Tibial nerve (tissue), 3 donors: ENCODE data around the gene KCNQ1.

Experiments used
- POLR2A ChIP-seq, 2 donors: fragments of 450-650 bp; IDR thresholded peaks; one replicate each; pipeline ENCODE4 v1.6.1; 2017; ENCODE audit warnings: antibody characterized with exemption in 2 of 2, mild to moderate bottlenecking in 2 of 2, moderate library complexity in 2 of 2
- TF ChIP-seq, protein P1 (sequence below), 5 experiments: fragments of 200-600 bp in 3 of 5; fragments of 450-650 bp in 2 of 5; sonication (generic) in 3 of 5; IDR thresholded peaks; one replicate each; pipeline ENCODE4 v1.5.1; 2016 to 2019; ENCODE audit warnings: antibody characterized with exemption in 5 of 5, mild to moderate bottlenecking in 3 of 5, moderate library complexity in 2 of 5

DNA sequence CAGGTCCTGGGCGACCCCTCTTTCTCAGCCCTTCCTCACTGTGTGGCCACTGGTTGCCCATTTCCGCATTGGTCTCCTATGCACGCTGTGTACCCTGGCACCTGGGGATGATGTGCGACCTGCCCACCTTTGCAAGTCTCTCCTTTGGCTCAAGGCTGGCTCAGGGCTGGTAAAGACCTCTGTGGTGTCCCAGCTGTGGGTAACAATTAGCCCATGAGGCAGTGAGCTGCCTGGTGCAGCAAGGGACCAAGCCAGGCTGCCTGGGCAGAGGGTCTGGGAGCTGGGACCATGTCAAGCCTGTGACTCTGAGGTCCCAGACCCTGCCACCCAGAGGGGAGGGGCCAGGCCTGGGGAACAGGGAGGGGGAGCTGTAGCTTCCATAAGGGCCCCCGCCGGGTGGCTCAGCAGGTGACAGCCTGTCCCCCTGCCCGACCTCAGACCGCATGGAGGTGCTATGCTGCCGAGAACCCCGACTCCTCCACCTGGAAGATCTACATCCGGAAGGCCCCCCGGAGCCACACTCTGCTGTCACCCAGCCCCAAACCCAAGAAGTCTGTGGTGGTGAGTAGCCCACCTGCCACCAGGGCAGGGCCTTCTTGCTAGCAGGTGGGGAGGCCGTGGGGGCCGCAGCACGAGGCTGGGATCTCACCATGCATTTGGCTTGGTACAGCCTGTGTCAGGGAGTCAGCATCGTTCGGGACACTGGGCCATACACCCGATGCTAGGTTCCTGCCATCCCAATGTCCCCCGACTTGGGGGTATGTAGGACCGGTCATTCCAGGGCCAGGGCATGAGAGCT lies 142.5 kb downstream of the KCNQ1 start:
- TF ChIP-seq, protein P1, sequence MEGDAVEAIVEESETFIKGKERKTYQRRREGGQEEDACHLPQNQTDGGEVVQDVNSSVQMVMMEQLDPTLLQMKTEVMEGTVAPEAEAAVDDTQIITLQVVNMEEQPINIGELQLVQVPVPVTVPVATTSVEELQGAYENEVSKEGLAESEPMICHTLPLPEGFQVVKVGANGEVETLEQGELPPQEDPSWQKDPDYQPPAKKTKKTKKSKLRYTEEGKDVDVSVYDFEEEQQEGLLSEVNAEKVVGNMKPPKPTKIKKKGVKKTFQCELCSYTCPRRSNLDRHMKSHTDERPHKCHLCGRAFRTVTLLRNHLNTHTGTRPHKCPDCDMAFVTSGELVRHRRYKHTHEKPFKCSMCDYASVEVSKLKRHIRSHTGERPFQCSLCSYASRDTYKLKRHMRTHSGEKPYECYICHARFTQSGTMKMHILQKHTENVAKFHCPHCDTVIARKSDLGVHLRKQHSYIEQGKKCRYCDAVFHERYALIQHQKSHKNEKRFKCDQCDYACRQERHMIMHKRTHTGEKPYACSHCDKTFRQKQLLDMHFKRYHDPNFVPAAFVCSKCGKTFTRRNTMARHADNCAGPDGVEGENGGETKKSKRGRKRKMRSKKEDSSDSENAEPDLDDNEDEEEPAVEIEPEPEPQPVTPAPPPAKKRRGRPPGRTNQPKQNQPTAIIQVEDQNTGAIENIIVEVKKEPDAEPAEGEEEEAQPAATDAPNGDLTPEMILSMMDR (IDR thresholded peaks at IDR 0.05): no peak
- no peak for TF ChIP-seq POLR2A (IDR thresholded peaks at IDR 0.05)
